Activated CD8-positive, alpha-beta memory T cell treated with anti-CD3 and anti-CD28 coated beads, Interleukin-2, amount 50 U/mL, for 48 hours (primary cell): Measurements from ENCODE around the gene MIB1.

Experiments
- DNase-seq: peaks from one replicate; pipeline ENCODE4 v3.0.0-alpha.2; 2020

MIB1 gene

DNA sequence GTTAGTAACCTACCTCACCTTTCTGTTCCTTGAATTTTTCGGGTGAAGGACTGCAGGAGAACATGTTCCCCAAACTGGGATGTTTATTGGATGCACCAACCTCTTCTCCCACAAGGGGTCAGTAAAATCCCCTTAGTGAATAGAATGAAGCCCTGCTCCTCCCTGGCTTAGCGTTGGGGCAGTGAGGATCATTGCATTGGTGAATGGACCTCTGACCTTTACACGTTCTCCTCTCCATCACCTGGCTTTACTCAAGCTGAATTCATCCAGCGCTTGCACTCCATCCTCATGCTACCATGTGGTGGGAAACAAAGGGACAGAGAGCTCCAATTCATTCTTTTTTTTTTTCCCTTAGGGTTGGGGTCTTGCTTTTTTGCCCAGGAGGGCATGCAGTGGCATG lies 157.2 kb downstream of the MIB1 start:
- no peak for DNase-seq

DNA sequence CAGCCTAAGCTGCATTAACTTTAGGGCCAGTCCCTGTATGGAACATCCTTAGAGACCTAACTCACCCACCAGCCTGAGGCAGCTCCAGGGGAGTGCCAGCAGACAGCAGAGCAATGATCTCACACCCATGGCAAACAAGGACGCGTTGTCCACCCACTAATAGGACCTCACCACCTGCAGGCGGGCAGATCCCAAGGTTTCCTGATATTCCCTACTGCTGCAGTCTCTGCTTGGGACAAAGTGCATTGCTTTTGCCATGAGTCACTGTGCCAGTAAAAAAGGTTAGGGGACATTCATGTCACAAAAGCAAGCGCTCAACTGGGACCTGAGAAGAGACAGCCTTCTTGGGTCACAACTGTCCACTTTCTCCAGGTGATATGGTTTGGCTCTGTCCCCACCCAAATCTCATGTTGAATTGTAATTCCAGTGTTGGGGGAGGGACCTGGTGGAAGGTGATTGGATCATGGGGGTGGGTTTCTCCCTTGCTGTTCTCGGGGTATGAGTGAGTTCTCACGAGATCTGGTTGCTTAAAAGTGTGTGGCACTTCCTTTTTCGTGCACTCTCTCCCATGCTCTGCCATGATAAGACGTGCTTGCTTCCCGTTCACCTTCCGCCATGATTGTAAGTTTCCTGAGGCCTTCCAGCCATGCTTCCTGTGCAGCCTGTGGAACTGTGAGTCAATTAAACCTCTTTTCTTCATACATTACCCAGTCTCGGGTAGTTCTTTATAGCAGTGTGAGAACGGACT lies 160.2 kb downstream of the MIB1 start:
- DNase-seq = no peak

DNA sequence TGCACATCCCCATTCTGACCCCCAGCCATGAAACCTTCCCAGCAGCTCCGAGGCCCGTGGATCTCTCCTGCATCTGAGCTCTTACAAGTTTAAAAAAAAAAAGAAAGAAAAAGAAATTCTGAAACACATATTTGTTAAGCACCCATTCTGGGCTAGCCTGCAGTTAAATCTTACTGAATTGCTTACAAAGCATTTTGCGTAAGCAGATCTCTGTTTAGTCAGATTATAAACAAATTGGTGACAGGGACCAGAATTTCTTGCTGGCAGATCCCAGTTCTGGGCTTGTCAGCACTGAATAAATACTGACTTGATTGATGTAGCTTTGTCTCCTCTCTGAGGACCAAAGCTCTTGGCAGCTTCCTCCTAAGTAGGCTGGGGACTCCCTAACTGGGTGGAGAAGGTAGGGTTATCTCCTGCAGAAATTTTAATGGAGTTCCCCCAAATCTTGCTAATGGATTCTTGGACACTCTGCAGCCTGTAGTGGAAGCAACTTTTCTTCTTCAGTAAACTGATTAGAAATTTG lies 160.9 kb downstream of the MIB1 start:
- no peak for DNase-seq

DNA sequence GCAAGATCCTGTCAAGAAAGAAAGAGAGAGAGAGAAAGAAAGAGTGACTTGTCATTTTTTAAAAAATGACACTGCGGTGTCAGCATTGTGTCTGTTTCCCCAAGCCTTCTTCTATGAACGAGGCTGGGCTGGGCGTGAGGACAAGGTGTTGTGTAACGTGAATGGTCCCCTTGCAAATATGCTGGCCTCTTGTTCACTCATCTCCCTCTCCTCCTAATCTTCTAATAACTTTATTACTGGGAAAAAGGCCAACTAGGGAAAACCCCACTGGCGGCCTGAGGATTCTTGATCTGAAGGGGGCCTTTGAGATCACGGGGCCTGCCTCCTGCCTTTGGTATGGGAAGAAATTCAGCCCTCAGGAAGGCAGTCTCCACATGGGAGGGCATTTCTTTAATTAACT lies 163.1 kb downstream of the MIB1 start:
- no peak for DNase-seq

DNA sequence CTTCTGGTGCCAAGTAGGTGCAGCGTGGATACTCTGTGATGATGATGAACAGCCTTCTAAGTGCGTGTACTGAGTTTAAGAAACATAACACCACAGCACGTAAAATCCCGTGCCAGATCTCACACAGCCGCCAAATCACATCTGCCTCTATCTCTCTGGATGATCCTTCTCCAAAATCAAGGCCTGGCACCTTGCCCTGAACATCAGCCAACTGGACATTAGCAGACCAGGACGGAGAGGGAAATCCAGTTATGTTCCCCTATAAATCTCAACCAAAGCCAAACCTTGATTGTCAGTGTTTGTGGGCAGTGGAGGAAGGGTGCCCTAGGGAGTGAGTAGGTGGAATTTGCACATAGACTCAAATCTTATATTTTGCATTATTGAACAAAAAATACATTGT lies 164.3 kb downstream of the MIB1 start:
- no peak for DNase-seq

DNA sequence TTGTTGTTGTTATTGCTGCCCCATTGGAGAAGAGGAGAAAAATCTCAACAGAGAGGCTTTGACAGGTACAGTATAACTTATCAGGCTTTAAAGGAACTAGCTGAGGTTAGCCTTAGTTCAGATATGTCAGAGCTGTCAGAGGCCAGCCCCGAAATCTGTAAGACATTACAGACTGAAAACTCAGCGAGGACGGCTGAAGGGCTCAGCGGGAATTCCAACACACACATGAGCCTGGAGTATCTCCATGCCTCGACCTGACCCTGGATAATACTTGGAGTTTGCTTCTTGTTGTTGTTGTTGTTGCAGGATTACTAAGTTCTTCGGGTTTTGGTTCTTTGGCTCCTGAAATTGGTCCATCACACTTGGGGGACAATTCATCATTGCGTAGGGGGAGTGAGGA lies 166.9 kb downstream of the MIB1 start:
- DNase-seq = no peak

DNA sequence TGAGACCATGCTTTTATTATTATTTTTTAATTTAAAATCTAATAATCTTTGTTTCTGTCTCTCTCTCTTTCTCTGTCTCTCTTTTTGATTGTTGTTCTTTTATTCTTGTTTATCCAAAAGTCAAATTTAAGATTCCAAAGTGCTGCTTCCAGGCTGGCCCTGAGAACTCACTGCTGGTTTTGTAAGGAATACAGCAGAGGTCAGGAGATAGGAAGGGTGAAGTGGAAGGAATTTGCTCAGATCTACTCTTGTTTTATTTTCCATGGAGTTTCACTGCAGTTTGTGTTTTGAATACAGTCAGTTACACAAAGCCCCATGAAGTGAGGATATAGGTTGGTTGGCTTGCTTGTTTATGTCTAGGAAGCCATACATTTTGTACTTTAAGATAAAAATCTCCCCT lies 168.1 kb downstream of the MIB1 start:
- DNase-seq = no peak

DNA sequence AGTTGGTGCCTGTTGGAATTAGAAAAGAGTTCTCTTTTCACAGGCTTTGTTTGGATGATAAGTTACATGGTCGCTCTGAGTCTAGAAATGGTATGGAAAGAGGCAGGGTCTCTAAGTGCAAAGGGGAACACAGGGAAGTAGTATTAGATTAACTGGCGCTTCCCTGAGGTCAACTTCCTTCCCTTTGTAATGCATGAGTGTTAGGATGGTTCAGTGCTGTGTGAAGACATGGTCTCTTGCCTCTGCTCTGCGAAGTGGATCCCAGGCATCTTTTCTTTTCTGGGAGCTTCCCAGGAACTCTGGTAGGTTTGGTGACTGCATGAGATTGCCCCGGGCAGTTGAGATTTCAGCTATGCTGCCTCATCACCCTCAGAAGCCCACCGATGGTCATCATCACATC lies 170.3 kb downstream of the MIB1 start:
- no peak for DNase-seq

DNA sequence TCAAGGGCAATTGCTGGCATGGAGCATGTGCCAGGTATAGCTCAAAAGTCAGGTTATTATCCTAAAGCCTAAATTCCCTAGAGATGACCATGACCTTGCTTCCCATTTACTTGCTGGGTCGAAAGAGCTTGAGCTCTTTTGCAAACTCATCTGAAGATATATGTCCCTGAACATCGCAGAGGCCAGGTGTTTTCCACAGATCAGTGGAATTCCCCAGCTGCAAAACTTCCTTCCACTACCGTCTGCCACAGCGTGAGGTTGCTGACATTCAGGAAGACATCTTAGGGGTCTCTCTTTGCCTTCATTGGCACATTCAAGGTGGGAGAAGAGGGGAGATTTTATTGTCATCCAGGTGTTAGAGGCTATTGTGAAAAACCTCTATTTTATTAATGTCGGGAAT lies 171.0 kb downstream of the MIB1 start:
- no peak for DNase-seq

DNA sequence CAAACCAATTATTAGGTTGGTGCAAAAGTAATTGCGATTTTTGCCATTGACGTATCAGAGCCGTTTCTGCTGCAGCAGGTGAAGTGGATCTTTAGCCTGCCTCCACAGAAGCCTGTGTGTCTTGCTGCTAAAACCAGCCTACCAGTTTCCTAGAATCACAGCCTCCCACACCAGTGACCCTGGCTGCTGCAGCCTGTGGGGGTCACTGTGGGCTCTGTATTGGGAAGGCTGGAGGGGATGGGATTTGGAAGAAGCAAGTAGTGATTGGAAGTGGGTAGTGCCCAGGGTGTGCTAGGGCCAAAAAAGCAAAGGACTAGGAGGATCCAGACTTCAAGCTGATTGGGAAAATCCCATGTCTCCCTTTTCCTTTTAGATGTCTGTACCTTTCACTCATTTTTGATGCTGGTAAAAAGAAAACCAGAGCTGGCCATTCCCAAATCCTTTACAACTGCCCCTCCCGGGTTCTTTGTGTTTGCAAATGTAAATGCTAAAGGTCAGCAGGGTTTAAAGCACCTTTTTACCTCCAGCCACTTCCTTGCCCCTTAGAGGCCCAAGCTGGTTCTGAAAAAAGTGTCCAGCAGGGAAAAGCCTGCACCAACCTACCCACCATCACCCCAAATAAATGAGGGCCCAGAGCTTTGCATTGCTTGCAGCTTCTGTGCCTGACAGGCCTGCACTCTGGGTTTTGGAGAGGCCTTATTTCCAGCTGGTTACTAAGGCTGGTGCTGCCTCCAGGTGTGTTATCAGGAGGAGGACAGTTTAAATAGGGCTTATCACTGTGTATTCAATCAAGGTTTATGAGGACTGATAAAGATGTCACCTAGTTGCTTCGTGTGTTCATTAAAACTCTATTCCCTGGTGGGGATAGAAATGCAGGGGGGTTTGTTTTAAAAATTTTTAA lies 172.0 kb downstream of the MIB1 start:
- no peak for DNase-seq

DNA sequence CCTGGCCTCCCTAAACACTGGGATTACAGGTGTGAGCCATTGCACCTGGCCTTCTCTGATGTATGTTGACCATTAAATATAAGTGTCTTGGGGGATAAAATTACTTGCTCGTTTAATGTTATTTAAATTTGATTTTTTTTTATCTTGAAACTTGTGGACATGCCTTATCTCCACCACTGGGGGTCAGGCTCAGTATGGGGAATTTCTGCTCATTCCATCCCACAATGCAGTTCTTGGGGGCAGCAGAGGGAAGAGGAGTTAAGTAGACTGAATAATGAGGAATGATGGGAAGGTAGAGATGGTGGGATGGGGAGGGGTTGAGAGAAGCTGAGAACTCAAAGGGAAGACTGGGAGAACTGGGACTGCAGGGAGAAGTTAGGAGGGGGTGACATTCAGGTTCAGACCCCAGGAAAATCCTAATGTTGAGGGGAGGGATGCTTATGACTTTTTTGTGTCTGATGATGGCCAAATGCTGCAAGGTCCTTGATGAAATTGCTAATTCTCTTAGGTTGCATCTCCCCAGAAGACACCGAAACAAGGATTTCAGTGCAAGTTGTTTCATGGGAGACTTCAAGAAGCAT lies 174.2 kb downstream of the MIB1 start:
- no peak for DNase-seq

DNA sequence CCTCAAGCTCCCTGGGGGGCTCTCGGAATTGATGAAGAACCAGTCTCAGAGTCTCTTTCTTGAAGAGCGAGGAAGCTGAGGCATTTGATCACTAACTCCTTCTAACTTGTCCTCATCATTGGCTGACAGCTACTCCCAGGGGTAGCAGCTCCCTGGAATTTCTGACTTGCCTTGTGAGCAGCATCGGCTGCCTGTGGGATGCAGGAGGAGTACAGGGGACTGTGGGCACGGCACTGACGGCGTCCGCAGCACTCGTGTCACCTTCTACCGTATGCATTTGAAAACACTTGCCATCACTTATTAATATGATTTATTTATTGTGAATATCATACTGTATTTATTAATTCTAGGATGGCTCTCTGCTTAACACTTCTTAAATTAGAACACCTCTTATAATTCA lies 175.0 kb downstream of the MIB1 start:
- DNase-seq = no peak

DNA sequence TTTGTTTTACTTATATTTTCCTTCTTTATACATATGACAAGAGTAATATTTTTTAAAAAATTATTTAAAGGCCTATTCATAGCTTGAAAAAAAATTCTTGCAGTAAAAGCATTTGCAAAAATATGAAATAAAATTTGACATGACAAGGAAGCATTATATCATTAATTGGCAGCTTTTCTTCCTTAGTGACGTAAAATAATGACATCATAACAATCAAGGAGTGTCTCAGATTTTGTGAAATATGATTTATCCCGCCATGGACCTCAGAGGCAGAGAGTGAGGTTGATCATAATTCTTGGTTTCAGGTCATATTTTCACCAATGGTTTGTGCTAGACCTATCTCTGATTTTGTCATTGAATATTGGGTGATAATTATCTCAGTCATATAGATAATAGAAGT lies 176.0 kb downstream of the MIB1 start:
- DNase-seq = no peak

DNA sequence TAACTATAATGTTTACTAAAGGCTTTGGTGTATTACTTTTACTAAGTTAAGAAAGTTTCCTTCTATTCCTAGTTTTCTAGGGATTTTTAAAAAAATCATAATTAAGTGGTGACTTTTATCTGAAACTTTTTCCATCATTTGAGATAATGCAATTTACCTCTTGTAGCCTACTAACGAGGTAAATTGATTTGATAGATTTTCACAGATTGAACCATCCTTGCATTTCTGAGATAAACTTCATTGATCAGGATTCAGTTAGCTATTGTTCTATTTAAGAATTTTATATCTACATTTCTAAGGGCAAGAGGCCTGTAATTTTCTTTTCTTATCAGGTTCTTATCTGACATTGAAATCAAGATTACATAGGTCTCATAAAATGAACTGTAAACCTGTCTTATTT lies 178.1 kb downstream of the MIB1 start:
- no peak for DNase-seq
